CD4-positive, CD25-positive, alpha-beta regulatory T cell (primary cell): ENCODE results near the gene BLCAP. TPM values are rescaled to one million over a fixed set of nuclear protein-coding genes. Genes with fewer than 3 reads are reported as not detected.

Experiments
- ATAC-seq, 2 donors: fragments of 150-1000 bp; cut with Tn5 transposase; one replicate each; pipeline ENCODE4 v1.10.0; 2021; ENCODE audit warnings: low read depth in 2 of 2, moderate number of reproducible peaks in 2 of 2, moderate library complexity in 1 of 2
- DNase-seq, 3 donors: peaks; one replicate each; pipeline versions ENCODE4 v3.0.0 to v3.0.0-alpha.2; 2012 to 2022; ENCODE audit warnings: mixed read lengths in 1 of 3
- H3K27ac ChIP-seq: one replicate; pipeline ENCODE4 v1.7.0; 2013; ENCODE audit warnings: mild to moderate bottlenecking, low read length; ENCODE audit not compliant: insufficient read depth, poor library complexity, severe bottlenecking
- H3K27me3 ChIP-seq: one replicate; pipeline ENCODE4 v1.7.0; 2013; ENCODE audit warnings: low read length; ENCODE audit not compliant: control insufficient read depth, insufficient read depth
- H3K36me3 ChIP-seq: one replicate; pipeline ENCODE4 v1.7.0; 2013; ENCODE audit warnings: mild to moderate bottlenecking, low read length, moderate library complexity; ENCODE audit not compliant: control insufficient read depth, insufficient read depth
- H3K4me1 ChIP-seq: 2 replicates; pipeline ENCODE4 v1.7.0; 2013; ENCODE audit warnings: mild to moderate bottlenecking, low read length; ENCODE audit not compliant: insufficient read depth, control insufficient read depth, poor library complexity, severe bottlenecking
- H3K4me3 ChIP-seq: one replicate; pipeline ENCODE4 v1.7.0; 2013; ENCODE audit warnings: low read depth, mild to moderate bottlenecking, low read length, moderate library complexity
- H3K9me3 ChIP-seq, 2 experiments: 1 replicate in 1 of 2; 2 replicates in 1 of 2; pipeline ENCODE4 v1.7.0; 2013; ENCODE audit warnings: low read length in 2 of 2, mild to moderate bottlenecking in 1 of 2, moderate library complexity in 1 of 2; ENCODE audit not compliant: control insufficient read depth in 2 of 2
- H3K27ac Mint-ChIP-seq, 3 donors: one replicate each; pipeline ENCODE4 v1.8.0; 2020 to 2022; ENCODE audit warnings: mild to moderate bottlenecking in 3 of 3, mixed read lengths in 3 of 3, moderate library complexity in 2 of 3
- H3K27me3 Mint-ChIP-seq: one replicate; pipeline ENCODE4 v1.8.0; 2022; ENCODE audit warnings: mild to moderate bottlenecking, mixed read lengths
- H3K36me3 Mint-ChIP-seq: one replicate; pipeline ENCODE4 v1.8.0; 2020; ENCODE audit warnings: mixed read lengths
- H3K4me1 Mint-ChIP-seq, 4 donors: one replicate each; pipeline ENCODE4 v1.8.0; 2020 to 2022; ENCODE audit warnings: mixed read lengths in 4 of 4, mild to moderate bottlenecking in 1 of 4
- H3K4me3 Mint-ChIP-seq, 4 donors: one replicate each; pipeline ENCODE4 v1.8.0; 2020 to 2022; ENCODE audit warnings: mild to moderate bottlenecking in 4 of 4, mixed read lengths in 4 of 4, moderate library complexity in 3 of 4
- H3K9me3 Mint-ChIP-seq, 7 donors: one replicate each; pipeline ENCODE4 v1.8.0; 2020 to 2022; ENCODE audit warnings: mixed read lengths in 7 of 7, mild to moderate bottlenecking in 3 of 7, moderate library complexity in 2 of 7
- polyA plus RNA-seq, 4 donors: library from polyadenylated mRNA; unstranded; fragments of 300-500 nt; fragmentation: Illumina TruSeq; gene quantifications; one replicate each; pipeline ENCODE4 v1.2.3, GENCODE V29; 2021
- total RNA-seq: library from RNA; stranded (reverse); gene quantifications from one replicate; pipeline ENCODE4 v1.2.3, GENCODE V29; 2022

Gene BLCAP
- total and polyA plus RNA-seq, 5 donors from 2014 or later, result 67.8 to 85.0 (median 78.3) TPM

GRCh38 chr20:37570419-37570818, 42.7 kb upstream of the BLCAP start:
- Histone ChIP-seq H3K36me3 (no peaks in the 10 kb centered on the region), H3K27ac (no peak overlapping the region), H3K4me3 (no peak overlapping the region), H3K27me3 (peaks cover 5% of the 10 kb centered on the region), H3K4me1 (no peaks in the 10 kb centered on the region), H3K9me3 (no peaks in the 10 kb centered on the region)
- no peak overlapping the region for H3K4me3 Mint-ChIP-seq
- peaks cover 0 to 8% (median under 1%) of the 10 kb centered on the region in 4 donors for H3K4me1 Mint-ChIP-seq
- ATAC-seq (no peak), DNase-seq (no peak)
- peaks cover 0 to 6% (median 0%) of the 10 kb centered on the region in 7 donors for H3K9me3 Mint-ChIP-seq
- H3K27me3 Mint-ChIP-seq, result peaks cover 42% of the 10 kb centered on the region
- H3K36me3 Mint-ChIP-seq, result no peaks in the 10 kb centered on the region
- no peak overlapping the region for H3K27ac Mint-ChIP-seq

GRCh38 chr20:37567671-37568588, 40.3 kb upstream of the BLCAP start:
- no peaks in the 10 kb centered on the region for H3K36me3 ChIP-seq
- no peaks in the 10 kb centered on the region for H3K4me1 ChIP-seq
- Mint-ChIP-seq H3K4me1 (peaks cover 0 to 10% (median under 1%) of the 10 kb centered on the region in 4 donors), H3K36me3 (no peaks in the 10 kb centered on the region), H3K27me3 (peaks cover 53% of the 10 kb centered on the region), H3K4me3 (peak overlapping the region in 1 of 4 donors; percentile 52), H3K9me3 (peaks cover 0 to 6% (median 0%) of the 10 kb centered on the region in 7 donors), H3K27ac (no peak overlapping the region)
- H3K27me3 ChIP-seq, result peaks cover 6% of the 10 kb centered on the region
- no peak for ATAC-seq
- H3K4me3 ChIP-seq, result no peak overlapping the region
- no peaks in the 10 kb centered on the region for H3K9me3 ChIP-seq
- H3K27ac ChIP-seq, result no peak overlapping the region
- DNase-seq, result no peak

- no peak for DNase-seq
- H3K36me3 Mint-ChIP-seq, result no peaks in the 10 kb centered on the region
Observed at GRCh38 chr20:37567331-37567665, 39.6 kb upstream of the BLCAP start.

GRCh38 chr20:37566590-37567330, 39.1 kb upstream of the BLCAP start:
- Histone ChIP-seq H3K27me3 (peaks cover 8% of the 10 kb centered on the region), H3K27ac (no peak overlapping the region), H3K9me3 (no peaks in the 10 kb centered on the region), H3K4me3 (no peak overlapping the region), H3K36me3 (no peaks in the 10 kb centered on the region), H3K4me1 (no peaks in the 10 kb centered on the region)
- no peak overlapping the region for H3K4me3 Mint-ChIP-seq
- DNase-seq (no peak), ATAC-seq (no peak)
- peaks cover 46% of the 10 kb centered on the region for H3K27me3 Mint-ChIP-seq
- peaks cover 0 to 6% (median 0%) of the 10 kb centered on the region in 7 donors for H3K9me3 Mint-ChIP-seq
- H3K4me1 Mint-ChIP-seq, result peaks cover 0 to 10% (median under 1%) of the 10 kb centered on the region in 4 donors
- H3K36me3 Mint-ChIP-seq, result no peaks in the 10 kb centered on the region
- peak overlapping the region in 1 of 3 donors; percentile 66 for H3K27ac Mint-ChIP-seq

More at GRCh38 chr20:37567331-37567665, 39.6 kb upstream of the BLCAP start:
- Histone ChIP-seq H3K4me1 (no peaks in the 10 kb centered on the region), H3K9me3 (no peaks in the 10 kb centered on the region), H3K36me3 (no peaks in the 10 kb centered on the region), H3K27me3 (peaks cover 8% of the 10 kb centered on the region), H3K4me3 (no peak overlapping the region), H3K27ac (no peak overlapping the region)
- Mint-ChIP-seq H3K9me3 (peaks cover 0 to 6% (median 0%) of the 10 kb centered on the region in 7 donors), H3K4me3 (no peak overlapping the region), H3K27ac (no peak overlapping the region), H3K27me3 (peaks cover 52% of the 10 kb centered on the region), H3K4me1 (peaks cover 0 to 10% (median under 1%) of the 10 kb centered on the region in 4 donors)
- ATAC-seq, result no peak

- Mint-ChIP-seq H3K4me1 (peaks cover 0 to 10% (median under 1%) of the 10 kb centered on the region in 4 donors), H3K36me3 (no peaks in the 10 kb centered on the region), H3K4me3 (no peak overlapping the region), H3K27me3 (peaks cover 41% of the 10 kb centered on the region), H3K9me3 (peaks cover 0 to 6% (median 0%) of the 10 kb centered on the region in 7 donors), H3K27ac (no peak overlapping the region)
- Histone ChIP-seq H3K9me3 (no peaks in the 10 kb centered on the region), H3K27ac (no peak overlapping the region), H3K4me3 (no peak overlapping the region), H3K36me3 (no peaks in the 10 kb centered on the region), H3K4me1 (no peaks in the 10 kb centered on the region), H3K27me3 (peaks cover 8% of the 10 kb centered on the region)
- DNase-seq (no peak), ATAC-seq (no peak)
Observed at GRCh38 chr20:37565134-37565811, 37.6 kb upstream of the BLCAP start.

- Mint-ChIP-seq H3K4me3 (no peak overlapping the region), H3K27me3 (peaks cover 36% of the 10 kb centered on the region), H3K27ac (no peak overlapping the region), H3K36me3 (no peaks in the 10 kb centered on the region), H3K4me1 (peaks cover 0 to 10% (median under 1%) of the 10 kb centered on the region in 4 donors), H3K9me3 (peaks cover 0 to 6% (median 0%) of the 10 kb centered on the region in 7 donors)
- Histone ChIP-seq H3K27ac (no peak overlapping the region), H3K4me3 (no peak overlapping the region), H3K36me3 (no peaks in the 10 kb centered on the region), H3K4me1 (no peaks in the 10 kb centered on the region), H3K27me3 (peaks cover 8% of the 10 kb centered on the region), H3K9me3 (no peaks in the 10 kb centered on the region)
- DNase-seq, result peak in 2 of 3 donors; percentile 9 to 17
- ATAC-seq, result no peak
Observed at GRCh38 chr20:37564388-37565133, 36.9 kb upstream of the BLCAP start.

- H3K27ac ChIP-seq, result no peak overlapping the region
- no peaks in the 10 kb centered on the region for H3K36me3 ChIP-seq
- H3K4me1 ChIP-seq, result no peaks in the 10 kb centered on the region
- no peak overlapping the region for H3K27ac Mint-ChIP-seq
- H3K27me3 Mint-ChIP-seq, result peaks cover 35% of the 10 kb centered on the region
- H3K9me3 Mint-ChIP-seq, result peaks cover 0 to 2% (median 0%) of the 10 kb centered on the region in 7 donors
- H3K9me3 ChIP-seq, result no peaks in the 10 kb centered on the region
- no peak overlapping the region for H3K4me3 Mint-ChIP-seq
- H3K27me3 ChIP-seq, result peaks cover 8% of the 10 kb centered on the region
- H3K4me3 ChIP-seq, result no peak overlapping the region
- DNase-seq, result no peak
- no peak for ATAC-seq
- peaks cover 0 to 10% (median under 1%) of the 10 kb centered on the region in 4 donors for H3K4me1 Mint-ChIP-seq
- no peaks in the 10 kb centered on the region for H3K36me3 Mint-ChIP-seq
Observed at GRCh38 chr20:37564016-37564387, 36.3 kb upstream of the BLCAP start.
